Neural progenitor cell (in vitro differentiated cells): Measurements from ENCODE around the gene TPPP3. TPM values are rescaled to one million over a fixed set of nuclear protein-coding genes. Genes with fewer than 3 reads are reported as not detected.

Source experiments
- DNase-seq: peaks from one replicate; pipeline ENCODE4 v3.0.0-alpha.2; 2016; ENCODE audit warnings: low spot score
- H2AFZ ChIP-seq: fragments of 200-600 bp; sonication (generic); replicated peaks from 2 replicates; pipeline ENCODE4 v1.6.1; 2016; ENCODE audit warnings: antibody characterized with exemption
- H3F3A ChIP-seq: fragments of 200-600 bp; sonication (generic); 2 replicates; pipeline ENCODE4 v1.6.1; 2016; ENCODE audit warnings: antibody characterized with exemption, low read depth
- H3K27ac ChIP-seq: fragments of 200-600 bp; sonication (generic); 2 replicates; pipeline ENCODE4 v1.5.1; 2016; ENCODE audit warnings: mild to moderate bottlenecking
- H3K27me3 ChIP-seq: fragments of 200-600 bp; sonication (generic); 2 replicates; pipeline ENCODE4 v1.6.1; 2016; ENCODE audit warnings: mild to moderate bottlenecking, moderate library complexity
- H3K36me3 ChIP-seq: fragments of 200-600 bp; sonication (generic); 2 replicates; pipeline ENCODE4 v1.5.1; 2016
- H3K4me1 ChIP-seq: fragments of 200-600 bp; sonication (generic); 2 replicates; pipeline ENCODE4 v1.6.1; 2016; ENCODE audit warnings: mixed run types
- H3K4me2 ChIP-seq: fragments of 200-600 bp; sonication (generic); 2 replicates; pipeline ENCODE4 v1.6.1; 2016
- H3K4me3 ChIP-seq: fragments of 200-600 bp; sonication (generic); 2 replicates; pipeline ENCODE4 v1.5.1; 2016
- H3K79me2 ChIP-seq: fragments of 200-600 bp; sonication (generic); 2 replicates; pipeline ENCODE4 v1.6.1; 2016; ENCODE audit warnings: low read depth
- H3K9ac ChIP-seq: fragments of 200-600 bp; sonication (generic); 2 replicates; pipeline ENCODE4 v1.6.1; 2016
- H3K9me3 ChIP-seq: fragments of 200-600 bp; sonication (generic); 2 replicates; pipeline ENCODE4 v1.5.1; 2016; ENCODE audit warnings: low read depth
- H4K20me1 ChIP-seq: fragments of 200-600 bp; sonication (generic); 2 replicates; pipeline ENCODE4 v1.6.1; 2016; ENCODE audit warnings: low read depth
- H3K27ac Mint-ChIP-seq: 3 replicates; pipeline ENCODE4 v1.8.0; 2021; ENCODE audit warnings: mixed read lengths
- H3K27me3 Mint-ChIP-seq: 2 replicates; pipeline ENCODE4 v1.8.0; 2022; ENCODE audit warnings: low read depth, mild to moderate bottlenecking, inconsistent platforms, moderate library complexity, mixed read lengths; ENCODE audit not compliant: insufficient read depth
- H3K36me3 Mint-ChIP-seq: 3 replicates; pipeline ENCODE4 v1.8.0; 2021; ENCODE audit warnings: mixed read lengths
- H3K4me1 Mint-ChIP-seq: 3 replicates; pipeline ENCODE4 v1.8.0; 2021; ENCODE audit warnings: mixed read lengths
- H3K4me3 Mint-ChIP-seq: 3 replicates; pipeline ENCODE4 v1.8.0; 2021; ENCODE audit warnings: mild to moderate bottlenecking, moderate library complexity, mixed read lengths
- H3K9me3 Mint-ChIP-seq: 3 replicates; pipeline ENCODE4 v1.8.0; 2020; ENCODE audit warnings: mixed read lengths
- CTCF ChIP-seq: fragments of 200-600 bp; sonication (generic); IDR thresholded peaks from 2 replicates; pipeline ENCODE4 v1.5.1; 2017; ENCODE audit warnings: antibody characterized with exemption, mild to moderate bottlenecking
- EZH2 ChIP-seq: fragments of 200-600 bp; sonication (generic); IDR thresholded peaks from 2 replicates; pipeline ENCODE4 v1.6.1; 2017; ENCODE audit warnings: antibody characterized with exemption, mild to moderate bottlenecking, moderate library complexity
- EZH2phosphoT487 ChIP-seq: fragments of 200-600 bp; sonication (generic); IDR thresholded peaks from 2 replicates; pipeline ENCODE4 v1.6.1; 2017; ENCODE audit warnings: antibody characterized with exemption
- total RNA-seq: library from RNA; depleted of rRNA; stranded (reverse); fragments of >200 nt; gene quantifications from 2 replicates; pipeline ENCODE4 v1.2.3, GENCODE V29; 2015; ENCODE audit warnings: low replicate concordance

TPPP3 gene
- total RNA-seq, 1 donor from 2014 or later, result not detected

- peaks cover 69% of the 10 kb centered on the region for H3K27me3 ChIP-seq
- TF ChIP-seq CTCF, result no peak
- no peak for TF ChIP-seq EZH2
- TF ChIP-seq EZH2phosphoT487, result no peak
- no peak overlapping the region for H3K4me3 ChIP-seq
- peaks cover 47% of the 10 kb centered on the region for H3K4me1 ChIP-seq
- no peaks in the 10 kb centered on the region for H3K9me3 Mint-ChIP-seq
- peak overlapping the region; percentile 60 for H3K4me3 Mint-ChIP-seq
- peaks cover 14% of the 10 kb centered on the region for H3K27me3 Mint-ChIP-seq
- H3K4me1 Mint-ChIP-seq, result peaks cover 45% of the 10 kb centered on the region
- no peaks in the 10 kb centered on the region for H3K36me3 Mint-ChIP-seq
- peak overlapping the region; percentile 60 for H3K4me2 ChIP-seq
- no peak overlapping the region for H2AFZ ChIP-seq
- no peaks in the 10 kb centered on the region for H3K79me2 ChIP-seq
- no peak overlapping the region for H3K9ac ChIP-seq
- H3K36me3 ChIP-seq, result no peaks in the 10 kb centered on the region
- no peaks in the 10 kb centered on the region for H3K9me3 ChIP-seq
- peaks cover 40% of the 10 kb centered on the region for H3F3A ChIP-seq
- H3K27ac ChIP-seq, result no peak overlapping the region
- H4K20me1 ChIP-seq, result peaks cover 16% of the 10 kb centered on the region
- H3K27ac Mint-ChIP-seq, result no peak overlapping the region
- no peak for DNase-seq
Measured at GRCh38 chr16:67395105-67395457, 1.8 kb upstream of the TPPP3 start.

- Histone ChIP-seq H4K20me1 (peaks cover 16% of the 10 kb centered on the region), H3K9ac (no peak overlapping the region), H3K4me3 (peak overlapping the region; percentile 33), H3F3A (peaks cover 40% of the 10 kb centered on the region), H3K79me2 (no peaks in the 10 kb centered on the region), H2AFZ (no peak overlapping the region), H3K36me3 (no peaks in the 10 kb centered on the region), H3K27me3 (peaks cover 69% of the 10 kb centered on the region), H3K4me2 (peak overlapping the region; percentile 60), H3K27ac (no peak overlapping the region), H3K4me1 (peaks cover 43% of the 10 kb centered on the region), H3K9me3 (no peaks in the 10 kb centered on the region)
- no peaks in the 10 kb centered on the region for H3K36me3 Mint-ChIP-seq
- H3K4me1 Mint-ChIP-seq, result peaks cover 49% of the 10 kb centered on the region
- H3K27me3 Mint-ChIP-seq, result peaks cover 15% of the 10 kb centered on the region
- peak; percentile 72 for DNase-seq
- no peak overlapping the region for H3K27ac Mint-ChIP-seq
- no peak for TF ChIP-seq CTCF
- TF ChIP-seq EZH2phosphoT487, result peak; percentile 90
- peak; percentile 98 for TF ChIP-seq EZH2
- peak overlapping the region; percentile 79 for H3K4me3 Mint-ChIP-seq
- no peaks in the 10 kb centered on the region for H3K9me3 Mint-ChIP-seq
Measured at GRCh38 chr16:67394155-67395104, 1.1 kb upstream of the TPPP3 start.

GRCh38 chr16:67393788-67394154, 473 bp upstream of the TPPP3 start:
- Mint-ChIP-seq H3K27ac (no peak overlapping the region), H3K4me1 (peaks cover 51% of the 10 kb centered on the region), H3K36me3 (no peaks in the 10 kb centered on the region), H3K4me3 (peak overlapping the region; percentile 79), H3K9me3 (no peaks in the 10 kb centered on the region), H3K27me3 (peaks cover 15% of the 10 kb centered on the region)
- no peaks in the 10 kb centered on the region for H3K9me3 ChIP-seq
- peak overlapping the region; percentile 60 for H3K4me2 ChIP-seq
- H3K4me3 ChIP-seq, result peak overlapping the region; percentile 33
- no peaks in the 10 kb centered on the region for H3K79me2 ChIP-seq
- no peak for TF ChIP-seq EZH2
- TF ChIP-seq EZH2phosphoT487, result no peak
- no peak for TF ChIP-seq CTCF
- H3K27ac ChIP-seq, result no peak overlapping the region
- peaks cover 64% of the 10 kb centered on the region for H3K27me3 ChIP-seq
- no peak overlapping the region for H2AFZ ChIP-seq
- peaks cover 40% of the 10 kb centered on the region for H3F3A ChIP-seq
- H4K20me1 ChIP-seq, result peaks cover 16% of the 10 kb centered on the region
- H3K36me3 ChIP-seq, result no peaks in the 10 kb centered on the region
- DNase-seq, result no peak
- H3K4me1 ChIP-seq, result peaks cover 43% of the 10 kb centered on the region
- H3K9ac ChIP-seq, result no peak overlapping the region
